ENCODE data around the gene CSPG4. TPM values are rescaled to one million over a fixed set of nuclear protein-coding genes. Genes with fewer than 3 reads are reported as not detected.
"Not testable (repeated sequence)": the region's sequence is repeated elsewhere in the genome, so short reads cannot be mapped to it uniquely, and the experiment has no call there.

CSPG4 gene
- total and polyA plus RNA-seq, 2 donors, result 30.6 to 63.8 TPM

DNA sequence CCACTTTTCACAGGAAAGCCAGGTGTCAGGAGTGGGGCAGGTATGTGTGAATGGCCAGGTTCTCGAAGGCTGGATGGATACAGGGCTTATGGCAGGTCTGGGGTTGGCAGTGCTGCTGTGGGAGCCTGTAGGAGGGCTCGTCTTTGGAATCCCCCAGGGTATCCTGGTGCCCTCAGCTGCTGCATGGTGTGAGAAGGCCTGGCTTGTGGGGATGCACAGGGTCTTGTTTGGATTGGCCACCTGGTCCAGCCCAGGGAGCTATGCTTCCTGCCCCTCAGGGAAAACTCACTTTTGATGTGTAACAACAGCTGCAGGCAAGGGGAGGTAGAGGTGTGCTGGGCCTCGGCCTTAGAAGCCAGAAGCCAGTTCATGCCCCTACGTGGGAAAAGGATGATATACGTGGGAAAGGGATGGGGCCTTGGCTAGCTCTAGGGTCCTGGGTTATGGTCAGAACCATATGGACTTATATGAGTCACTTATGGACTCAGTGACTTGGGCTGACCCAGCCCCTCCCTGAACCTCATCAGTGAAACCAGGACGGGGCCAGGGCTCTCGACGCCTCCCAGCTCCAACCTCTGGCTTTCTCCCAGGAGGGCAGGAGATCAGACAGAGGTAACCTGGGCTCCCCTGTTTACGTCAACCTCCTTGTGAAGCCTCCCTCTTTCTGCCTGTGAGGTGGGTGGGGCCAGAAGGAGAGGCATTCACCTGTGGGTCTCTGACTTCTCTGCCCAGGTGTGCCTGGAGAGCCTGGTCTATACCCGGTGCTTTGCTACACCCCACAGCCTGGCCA is 37.8 kb upstream of the CSPG4 start:
- Histone ChIP-seq H3K4me3 (ENCODE audit: low read depth, low read length) (no peak overlapping the region), H3K4me1 (ENCODE audit: insufficient read depth) (no peaks in the 10 kb centered on the region), H3K27ac (ENCODE audit: low read depth) (no peak overlapping the region), H3K36me3 (ENCODE audit: insufficient read depth) (no peaks in the 10 kb centered on the region)
- 87% methylated on average over 10 of the region's 10 CpGs for WGBS
- no peak for DNase-seq (ENCODE audit: extremely low spot score)

DNA sequence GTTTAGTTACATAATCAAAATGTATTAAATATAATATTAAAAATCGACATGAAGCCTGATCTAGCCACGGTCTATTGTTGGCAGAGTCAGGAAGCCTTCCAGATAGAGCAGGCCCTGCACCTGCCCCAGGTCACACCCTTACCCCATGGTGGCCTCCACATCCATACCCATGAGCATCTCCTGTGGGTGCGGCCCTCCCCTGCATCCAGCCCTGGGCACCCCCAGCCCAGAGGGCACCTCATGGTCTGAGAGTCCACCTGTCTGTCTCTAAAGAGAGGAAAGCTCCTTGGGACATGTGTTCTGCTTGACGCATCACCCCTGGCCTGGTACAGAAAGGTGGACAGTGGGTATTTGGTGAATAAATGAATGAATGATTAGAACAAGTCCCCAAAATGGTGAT is 37.2 kb upstream of the CSPG4 start:
- H3K4me1 ChIP-seq (ENCODE audit: insufficient read depth), result no peaks in the 10 kb centered on the region
- H3K27ac ChIP-seq (ENCODE audit: low read depth), result no peak overlapping the region
- WGBS, result 95% methylated on average over 4 of the region's 4 CpGs
- no peak overlapping the region for H3K4me3 ChIP-seq (ENCODE audit: low read depth, low read length)
- no peaks in the 10 kb centered on the region for H3K36me3 ChIP-seq (ENCODE audit: insufficient read depth)
- no peak for DNase-seq (ENCODE audit: extremely low spot score)

DNA sequence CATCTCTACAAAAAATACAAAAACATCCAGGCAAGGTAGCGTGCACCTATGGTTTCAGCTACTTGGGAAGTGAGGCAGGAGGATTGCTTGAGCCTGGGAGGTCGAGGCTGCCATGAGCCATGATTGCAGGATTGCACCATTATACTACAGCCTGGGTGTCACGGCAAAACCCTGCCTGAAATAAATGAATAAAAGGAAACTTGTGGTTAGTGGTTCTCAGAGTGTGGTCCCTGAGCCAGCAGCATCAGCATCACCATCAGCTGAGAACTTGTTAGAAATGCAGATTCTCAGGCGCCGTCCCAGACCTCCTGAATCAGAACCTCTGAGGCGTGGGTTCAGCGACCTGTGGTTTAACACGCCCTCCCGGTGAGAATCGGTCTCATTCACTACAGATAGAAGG is 36.2 kb upstream of the CSPG4 start:
- H3K4me3 ChIP-seq (ENCODE audit: low read depth, low read length); H3K27ac ChIP-seq (ENCODE audit: low read depth); DNase-seq (ENCODE audit: extremely low spot score); H3K4me1 ChIP-seq (ENCODE audit: insufficient read depth); H3K36me3 ChIP-seq (ENCODE audit: insufficient read depth): not testable (repeated sequence)
- 87% methylated on average over 8 of the region's 10 CpGs for WGBS

DNA sequence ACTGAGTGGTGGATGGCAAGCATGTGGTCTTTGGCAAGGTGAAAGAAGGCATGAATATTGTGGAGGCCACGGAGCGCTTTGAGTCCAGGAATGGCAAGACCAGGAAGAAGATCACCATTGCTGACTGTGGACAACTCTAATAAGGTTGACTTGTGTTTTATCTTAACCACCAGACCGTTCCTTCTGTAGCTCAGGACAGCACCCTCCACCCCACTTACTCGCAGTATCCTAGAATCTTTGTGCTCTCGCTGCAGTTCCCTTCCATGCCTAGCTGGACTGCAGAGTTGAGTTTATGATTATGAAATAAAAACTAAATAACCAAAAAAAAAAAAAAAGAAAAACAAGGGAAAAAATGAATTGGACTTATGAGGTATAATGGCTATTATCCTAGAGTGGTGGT is 34.5 kb upstream of the CSPG4 start:
- not testable (repeated sequence) for H3K27ac ChIP-seq (ENCODE audit: low read depth); H3K4me1 ChIP-seq (ENCODE audit: insufficient read depth); H3K36me3 ChIP-seq (ENCODE audit: insufficient read depth); DNase-seq (ENCODE audit: extremely low spot score); H3K4me3 ChIP-seq (ENCODE audit: low read depth, low read length)
- WGBS, result 90% methylated on average over 5 of the region's 5 CpGs

- whole genome bisulfite sequencing, result 43% methylated on average over 1 of the region's 1 CpG
- Histone ChIP-seq H3K36me3 (ENCODE audit: insufficient read depth) (no peaks in the 10 kb centered on the region), H3K4me3 (ENCODE audit: low read depth, low read length) (no peak overlapping the region), H3K4me1 (ENCODE audit: insufficient read depth) (no peaks in the 10 kb centered on the region), H3K27ac (ENCODE audit: low read depth) (no peak overlapping the region)
- DNase-seq (ENCODE audit: extremely low spot score), result no peak
Measured at GRCh38 chr15:75745305-75745704, 32.7 kb upstream of the CSPG4 start.

DNA sequence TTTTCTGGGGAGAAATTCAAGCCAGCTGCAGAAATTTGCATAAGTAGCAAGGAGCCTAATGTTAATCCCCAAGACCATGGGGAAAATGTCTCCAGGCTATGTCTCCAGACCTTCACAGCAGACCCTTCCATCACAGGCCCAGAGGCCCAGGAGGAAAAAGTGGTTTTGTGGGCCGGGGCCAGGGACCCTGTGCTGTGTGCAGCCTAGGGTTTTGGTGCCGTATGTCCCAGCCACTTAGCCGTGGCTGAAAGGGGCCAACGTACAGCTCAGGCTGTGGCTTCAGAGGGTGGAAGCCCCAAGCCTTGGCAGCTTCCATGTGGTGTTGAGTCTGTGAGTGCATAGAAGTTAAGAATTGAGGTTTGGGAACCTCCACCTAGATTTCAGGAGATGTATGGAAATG is 29.7 kb upstream of the CSPG4 start:
- H3K27ac ChIP-seq (ENCODE audit: low read depth); H3K4me1 ChIP-seq (ENCODE audit: insufficient read depth); H3K36me3 ChIP-seq (ENCODE audit: insufficient read depth); H3K4me3 ChIP-seq (ENCODE audit: low read depth, low read length); DNase-seq (ENCODE audit: extremely low spot score): not testable (repeated sequence)
- 91% methylated on average over 4 of the region's 4 CpGs for WGBS

DNA sequence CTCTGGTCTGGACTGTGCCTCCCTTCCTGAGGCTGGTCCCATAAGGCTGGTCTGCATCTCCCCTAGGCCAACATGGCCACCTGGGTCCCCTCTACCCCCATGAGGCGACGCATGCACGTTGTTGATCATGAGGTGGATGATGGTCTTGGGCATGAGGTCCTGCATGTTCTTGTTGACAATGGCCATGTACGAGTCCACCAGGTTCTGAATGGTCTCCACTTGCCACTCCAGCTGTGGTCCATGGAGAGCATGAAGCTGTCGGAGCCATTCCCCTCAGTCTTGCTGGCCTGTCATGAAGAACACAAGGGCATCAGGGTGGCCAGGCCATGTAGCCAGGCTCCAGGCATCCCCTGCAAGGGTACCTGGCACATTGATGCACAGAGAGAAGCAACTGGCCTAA is 27.1 kb upstream of the CSPG4 start:
- DNase-seq (ENCODE audit: extremely low spot score), result no peak
- Histone ChIP-seq H3K4me3 (ENCODE audit: low read depth, low read length) (no peak overlapping the region), H3K27ac (ENCODE audit: low read depth) (no peak overlapping the region), H3K36me3 (ENCODE audit: insufficient read depth) (no peaks in the 10 kb centered on the region), H3K4me1 (ENCODE audit: insufficient read depth) (no peaks in the 10 kb centered on the region)
- 98% methylated on average over 5 of the region's 5 CpGs for WGBS

DNA sequence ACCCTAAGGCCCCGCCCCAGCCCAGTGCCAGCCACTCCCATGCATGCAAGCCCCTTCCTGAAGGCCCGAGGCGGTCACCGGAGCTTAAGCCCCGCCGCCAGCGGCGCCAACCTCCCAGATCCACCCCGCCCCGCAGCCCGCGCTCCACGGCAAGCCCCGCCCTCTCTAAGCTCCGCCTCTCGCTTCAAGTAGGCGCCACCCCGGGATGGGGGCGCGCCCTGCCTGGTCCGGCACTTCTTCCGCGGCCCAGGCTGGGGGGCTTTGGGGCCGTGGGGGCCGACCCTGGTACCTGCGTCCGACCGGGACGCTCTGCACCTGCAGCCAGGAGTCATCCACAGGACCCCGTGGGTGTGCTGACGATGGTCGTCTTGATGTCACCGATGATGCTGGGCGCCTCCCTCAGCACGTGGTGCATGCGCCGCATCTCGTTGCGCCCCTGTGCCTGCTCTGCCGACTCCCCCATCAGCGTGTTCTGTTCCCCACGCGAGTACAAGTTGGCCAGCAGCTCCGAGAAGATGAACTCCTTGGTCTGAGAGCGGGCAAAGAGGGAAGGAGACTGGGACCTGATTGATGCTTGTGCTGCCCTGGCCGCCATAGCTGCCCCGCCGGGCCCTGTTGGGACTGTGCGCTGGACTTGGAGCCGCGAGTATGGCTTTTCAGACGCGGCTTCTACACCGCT is 26.1 kb upstream of the CSPG4 start:
- Histone ChIP-seq H3K4me3 (ENCODE audit: low read depth, low read length) (peak overlapping the region; percentile 60), H3K27ac (ENCODE audit: low read depth) (no peak overlapping the region), H3K4me1 (ENCODE audit: insufficient read depth) (no peaks in the 10 kb centered on the region), H3K36me3 (ENCODE audit: insufficient read depth) (no peaks in the 10 kb centered on the region)
- peak; percentile 85 for DNase-seq (ENCODE audit: extremely low spot score)
- WGBS, result 7% methylated on average over 54 of the region's 54 CpGs

GRCh38 chr15:75738014-75738646 is 25.5 kb upstream of the CSPG4 start:
- Histone ChIP-seq H3K27ac (ENCODE audit: low read depth) (no peak overlapping the region), H3K4me1 (ENCODE audit: insufficient read depth) (no peaks in the 10 kb centered on the region), H3K36me3 (ENCODE audit: insufficient read depth) (no peaks in the 10 kb centered on the region), H3K4me3 (ENCODE audit: low read depth, low read length) (peak overlapping the region; percentile 60)
- 5% methylated on average over 47 of the region's 47 CpGs for WGBS
- DNase-seq (ENCODE audit: extremely low spot score), result no peak

- H3K4me3 ChIP-seq (ENCODE audit: low read depth, low read length); H3K27ac ChIP-seq (ENCODE audit: low read depth); H3K36me3 ChIP-seq (ENCODE audit: insufficient read depth); DNase-seq (ENCODE audit: extremely low spot score); H3K4me1 ChIP-seq (ENCODE audit: insufficient read depth): not testable (repeated sequence)
- 73% methylated on average over 14 of the region's 14 CpGs for WGBS
Measured at GRCh38 chr15:75737116-75738013, 24.7 kb upstream of the CSPG4 start.

DNA sequence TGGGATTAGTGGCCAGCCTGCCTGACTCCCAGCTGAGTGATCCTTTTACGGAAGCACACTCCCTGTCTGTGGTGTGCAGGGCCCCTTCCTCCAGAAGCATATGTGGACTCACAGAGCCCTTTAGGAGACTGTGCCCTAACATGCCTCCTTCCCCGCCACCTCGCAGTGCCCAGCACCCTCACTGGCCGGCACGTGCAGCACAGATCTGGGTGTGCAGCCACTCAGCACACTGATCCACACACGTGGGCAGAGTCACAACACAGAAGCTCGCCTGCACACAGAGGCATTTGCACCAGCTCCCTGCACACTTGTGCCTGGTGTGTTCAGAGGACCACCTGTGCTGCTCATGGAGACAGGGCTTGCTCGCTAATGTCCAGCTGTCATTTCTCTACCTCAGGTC is 23.6 kb upstream of the CSPG4 start:
- Histone ChIP-seq H3K4me1 (ENCODE audit: insufficient read depth) (no peaks in the 10 kb centered on the region), H3K27ac (ENCODE audit: low read depth) (no peak overlapping the region), H3K4me3 (ENCODE audit: low read depth, low read length) (no peak overlapping the region), H3K36me3 (ENCODE audit: insufficient read depth) (no peaks in the 10 kb centered on the region)
- DNase-seq (ENCODE audit: extremely low spot score), result no peak
- 84% methylated on average over 8 of the region's 8 CpGs for WGBS

DNA sequence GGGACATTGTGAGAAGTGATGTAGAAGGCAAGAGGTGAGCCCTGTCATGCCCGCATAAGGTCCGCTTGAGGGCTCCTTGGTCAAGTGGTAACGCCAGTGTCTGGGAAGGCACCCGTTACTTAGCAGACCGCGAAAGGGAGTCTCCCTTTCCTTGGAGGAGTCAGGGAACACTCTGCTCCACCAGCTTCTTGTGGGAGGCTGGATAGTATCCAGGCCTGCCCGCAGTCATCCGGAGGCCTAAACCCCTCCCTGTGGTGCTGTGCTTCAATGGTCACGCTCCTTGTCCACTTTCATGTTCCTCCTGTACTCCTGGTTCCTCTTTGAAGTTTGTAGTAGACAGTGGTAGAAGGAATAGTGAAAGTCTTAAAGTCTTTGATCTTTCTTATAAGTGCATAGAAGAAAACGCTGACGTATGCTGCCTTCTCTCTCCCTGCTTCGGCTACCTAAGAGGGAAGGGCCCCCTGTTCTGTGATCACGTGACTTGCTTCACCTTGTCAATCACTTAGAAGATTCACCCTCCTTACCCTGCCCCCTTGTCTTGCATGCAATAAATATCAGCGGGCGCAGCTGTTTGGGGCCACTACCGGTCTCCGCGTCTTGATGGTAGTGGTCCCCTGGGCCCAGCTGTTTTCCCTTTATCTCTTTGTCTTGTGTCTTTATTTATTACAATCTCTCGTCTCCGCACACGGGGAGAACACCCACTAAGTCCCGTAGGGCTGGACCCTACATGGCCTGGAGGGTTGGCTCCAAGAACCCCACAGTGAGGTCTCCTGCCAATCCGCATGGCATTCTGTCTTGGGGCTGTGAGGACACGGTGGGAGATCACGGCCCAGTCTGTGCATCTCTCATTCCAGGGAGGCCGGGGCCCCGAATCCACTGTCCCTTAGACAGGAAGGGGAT is 22.5 kb upstream of the CSPG4 start:
- H3K36me3 ChIP-seq (ENCODE audit: insufficient read depth); H3K4me3 ChIP-seq (ENCODE audit: low read depth, low read length); H3K27ac ChIP-seq (ENCODE audit: low read depth); DNase-seq (ENCODE audit: extremely low spot score); H3K4me1 ChIP-seq (ENCODE audit: insufficient read depth): not testable (repeated sequence)
- 71% methylated on average over 27 of the region's 27 CpGs for WGBS
